ENCODE data around the gene DHRS4L2. TPM values are rescaled to one million over a fixed set of nuclear protein-coding genes. Genes with fewer than 3 reads are reported as not detected.
"Not testable (repeated sequence)": the region's sequence is repeated elsewhere in the genome, so short reads cannot be mapped to it uniquely, and the experiment has no call there.

Gene DHRS4L2
- total RNA-seq, 3 donors from 2014 or later, result 13.4 to 22.9 (median 16.8) TPM

DNA sequence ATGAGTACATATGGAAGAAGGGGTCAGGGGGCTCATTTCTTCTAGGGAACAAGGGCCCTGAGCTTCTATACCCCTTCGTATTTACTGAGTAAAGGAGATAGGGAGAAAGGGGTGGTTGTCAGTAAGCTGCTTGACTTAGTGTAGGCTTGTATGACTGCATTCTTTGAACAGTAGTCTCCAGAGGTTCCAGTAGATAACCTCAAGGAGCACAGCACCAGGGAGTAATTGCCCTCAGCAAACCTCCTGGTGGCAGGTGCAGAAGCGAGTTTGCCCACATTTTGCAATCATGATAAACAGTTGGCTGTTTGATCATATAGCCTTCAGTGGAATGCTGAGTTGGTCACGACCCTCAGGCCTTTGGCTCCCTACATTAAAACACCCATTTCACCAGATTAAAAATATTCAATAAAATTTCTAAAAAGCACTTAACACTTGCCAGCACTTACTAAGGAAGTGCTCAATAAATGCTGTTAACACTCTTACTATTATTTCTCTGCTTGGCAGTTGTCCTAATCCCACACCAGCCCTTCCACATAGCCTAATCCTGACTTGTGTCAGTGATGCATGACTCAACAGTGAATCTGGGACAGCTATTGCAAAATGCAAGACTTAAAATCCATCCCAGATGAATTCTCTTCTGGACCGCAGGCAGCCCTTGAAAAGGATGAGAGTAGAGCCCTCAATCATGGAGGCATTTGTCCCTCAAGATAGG, 3.7 kb upstream of the DHRS4L2 start:
- TF ChIP-seq POLR2AphosphoS5 (IDR thresholded peaks at IDR 0.05) (no peak), POLR2A (IDR thresholded peaks at IDR 0.05) (no peak)
- TF ChIP-seq, protein P1, sequence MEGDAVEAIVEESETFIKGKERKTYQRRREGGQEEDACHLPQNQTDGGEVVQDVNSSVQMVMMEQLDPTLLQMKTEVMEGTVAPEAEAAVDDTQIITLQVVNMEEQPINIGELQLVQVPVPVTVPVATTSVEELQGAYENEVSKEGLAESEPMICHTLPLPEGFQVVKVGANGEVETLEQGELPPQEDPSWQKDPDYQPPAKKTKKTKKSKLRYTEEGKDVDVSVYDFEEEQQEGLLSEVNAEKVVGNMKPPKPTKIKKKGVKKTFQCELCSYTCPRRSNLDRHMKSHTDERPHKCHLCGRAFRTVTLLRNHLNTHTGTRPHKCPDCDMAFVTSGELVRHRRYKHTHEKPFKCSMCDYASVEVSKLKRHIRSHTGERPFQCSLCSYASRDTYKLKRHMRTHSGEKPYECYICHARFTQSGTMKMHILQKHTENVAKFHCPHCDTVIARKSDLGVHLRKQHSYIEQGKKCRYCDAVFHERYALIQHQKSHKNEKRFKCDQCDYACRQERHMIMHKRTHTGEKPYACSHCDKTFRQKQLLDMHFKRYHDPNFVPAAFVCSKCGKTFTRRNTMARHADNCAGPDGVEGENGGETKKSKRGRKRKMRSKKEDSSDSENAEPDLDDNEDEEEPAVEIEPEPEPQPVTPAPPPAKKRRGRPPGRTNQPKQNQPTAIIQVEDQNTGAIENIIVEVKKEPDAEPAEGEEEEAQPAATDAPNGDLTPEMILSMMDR (IDR thresholded peaks at IDR 0.05), result no peak
- DNase-seq (ENCODE audit: low spot score in 2 of 2), result no peak
- intact Hi-C loops (cut with DNase I; ENCODE audit: low total_unique reads), result loop anchor here (10.0 kb wide), 1 partner anchor 50 kb away; no protein-coding TSS in a partner anchor

DNA sequence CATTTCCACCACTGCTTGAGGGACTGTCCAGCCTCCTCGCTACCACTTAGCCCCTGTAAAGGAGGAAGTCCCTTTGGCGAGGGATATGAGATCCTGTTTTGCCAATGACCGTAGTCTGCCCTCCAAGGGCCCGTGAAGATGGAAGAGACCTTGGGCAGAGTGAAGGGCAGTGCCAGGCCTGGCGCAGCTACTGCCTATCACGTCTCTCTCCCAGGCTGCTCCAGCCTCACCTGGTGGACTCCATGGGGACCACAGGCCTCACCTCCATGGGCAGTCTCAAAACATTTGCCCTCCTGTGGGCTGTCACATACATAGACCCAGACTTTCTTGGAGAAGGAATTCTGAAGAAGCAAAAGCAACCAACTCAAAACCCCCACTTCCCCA, 514 bp upstream of the DHRS4L2 start:
- not testable (repeated sequence) for H3K27me3 ChIP-seq; H3K36me3 ChIP-seq; DNase-seq (ENCODE audit: low spot score in 2 of 2); H3K4me1 ChIP-seq; H3K9me3 ChIP-seq
- intact Hi-C loops (cut with DNase I; ENCODE audit: low total_unique reads), result loop anchor here (10.0 kb wide), 1 partner anchor 47 kb away; no protein-coding TSS in a partner anchor
- Histone ChIP-seq H3K4me3 (peak overlapping the region in 2 of 3 donors; percentile 47 to 62), H3K27ac (peak overlapping the region; percentile 74 to 77)

More for the DNA sequence above, 3.7 kb upstream of the DHRS4L2 start:
- peak overlapping the region in 1 of 2 donors; percentile 70 for H3K27ac ChIP-seq
- H3K27me3 ChIP-seq, result no peaks in the 10 kb centered on the region
- no peak overlapping the region for H3K4me3 ChIP-seq
- no peaks in the 10 kb centered on the region for H3K36me3 ChIP-seq
- H3K4me1 ChIP-seq, result no peaks in the 10 kb centered on the region
- no peaks in the 10 kb centered on the region for H3K9me3 ChIP-seq

DNA sequence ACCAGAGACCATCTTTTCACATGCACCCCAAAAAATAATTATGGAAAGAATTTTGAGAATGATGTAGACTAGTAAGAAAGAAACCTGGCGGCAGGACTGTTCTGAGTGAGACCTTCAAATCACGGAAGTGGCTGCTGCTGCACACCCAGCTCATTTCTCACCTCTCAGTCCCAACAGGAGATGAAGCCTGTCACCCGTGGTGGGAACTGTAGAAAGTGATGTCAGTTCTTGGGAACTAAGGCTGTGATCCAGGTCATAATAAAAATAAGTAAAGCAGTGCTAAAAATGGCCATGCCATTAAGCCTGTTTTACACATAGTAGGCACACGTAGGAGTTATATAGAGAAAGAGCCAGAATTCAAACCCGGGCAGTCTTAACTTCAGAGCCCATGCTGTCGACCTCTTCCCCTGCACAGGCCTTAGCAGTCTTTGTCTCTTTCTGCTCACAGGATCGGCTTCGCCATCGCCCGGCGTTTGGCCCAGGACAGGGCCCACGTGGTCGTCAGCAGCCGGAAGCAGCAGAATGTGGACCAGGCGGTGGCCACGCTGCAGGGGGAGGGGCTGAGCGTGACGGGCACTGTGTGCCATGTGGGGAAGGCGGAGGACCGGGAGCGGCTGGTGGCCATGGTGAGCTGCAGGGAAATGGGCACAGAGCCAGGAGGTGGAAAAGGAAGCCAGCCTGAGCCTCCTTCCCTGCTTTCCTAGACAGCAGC, 1.2 kb downstream of the DHRS4L2 start:
- Histone ChIP-seq H3K4me3 (peak overlapping the region in 1 of 3 donors; percentile 9), H3K27ac (peak overlapping the region; percentile 25 to 40)
- H3K9me3 ChIP-seq, H3K27me3 ChIP-seq, H3K36me3 ChIP-seq, H3K4me1 ChIP-seq: not testable (repeated sequence)
- intact Hi-C loops (cut with DNase I; ENCODE audit: low total_unique reads), result loop anchor here (10.0 kb wide), 1 partner anchor 45 kb away; no protein-coding TSS in a partner anchor
- peak in 1 of 2 donors; percentile 56 for DNase-seq (ENCODE audit: low spot score in 2 of 2)

DNA sequence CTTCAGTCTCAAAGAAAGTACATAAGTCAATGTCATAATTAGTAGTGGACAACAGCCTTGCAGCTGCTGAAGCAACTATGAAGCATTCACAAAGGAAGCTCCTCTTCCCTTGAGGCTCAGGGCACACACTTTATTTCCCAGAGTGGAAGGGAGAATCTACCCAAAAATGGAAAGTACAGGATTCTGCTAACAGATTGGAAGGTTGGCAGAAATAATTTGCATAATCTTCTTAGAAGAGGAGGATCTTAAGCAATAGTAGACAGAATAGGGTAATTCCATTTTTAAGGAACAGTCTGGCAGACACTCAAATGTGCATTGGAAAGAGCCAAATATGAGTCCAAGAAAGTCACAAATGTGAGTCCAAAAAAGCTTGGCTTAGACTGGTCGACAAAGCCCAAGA, 2.2 kb downstream of the DHRS4L2 start:
- H3K27me3 ChIP-seq; H3K4me3 ChIP-seq; H3K9me3 ChIP-seq; H3K36me3 ChIP-seq; DNase-seq (ENCODE audit: low spot score in 2 of 2); H3K4me1 ChIP-seq; intact Hi-C loops (cut with DNase I; ENCODE audit: low total_unique reads); H3K27ac ChIP-seq: not testable (repeated sequence)

DNA sequence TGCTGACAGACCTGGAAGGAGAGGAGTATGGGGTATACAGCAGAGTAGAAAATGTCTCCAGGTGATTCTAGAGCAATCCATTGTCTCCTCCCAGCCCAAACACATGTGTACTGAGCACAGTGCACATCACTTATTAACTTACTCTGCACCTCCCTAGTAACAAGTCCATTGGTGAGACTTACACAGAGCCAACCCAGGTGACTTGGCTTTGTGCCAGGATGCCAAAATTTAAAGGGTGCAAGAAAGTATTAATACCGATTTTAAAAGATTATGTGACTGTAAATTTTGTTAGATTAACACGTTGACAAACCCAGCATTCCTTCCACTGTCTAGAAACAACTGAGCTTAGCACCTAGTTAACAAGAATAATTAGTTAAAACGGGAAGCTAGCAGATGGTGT, 4.3 kb downstream of the DHRS4L2 start:
- H3K9me3 ChIP-seq; H3K36me3 ChIP-seq; H3K4me3 ChIP-seq; H3K4me1 ChIP-seq; intact Hi-C loops (cut with DNase I; ENCODE audit: low total_unique reads); DNase-seq (ENCODE audit: low spot score in 2 of 2); H3K27me3 ChIP-seq; H3K27ac ChIP-seq: not testable (repeated sequence)

DNA sequence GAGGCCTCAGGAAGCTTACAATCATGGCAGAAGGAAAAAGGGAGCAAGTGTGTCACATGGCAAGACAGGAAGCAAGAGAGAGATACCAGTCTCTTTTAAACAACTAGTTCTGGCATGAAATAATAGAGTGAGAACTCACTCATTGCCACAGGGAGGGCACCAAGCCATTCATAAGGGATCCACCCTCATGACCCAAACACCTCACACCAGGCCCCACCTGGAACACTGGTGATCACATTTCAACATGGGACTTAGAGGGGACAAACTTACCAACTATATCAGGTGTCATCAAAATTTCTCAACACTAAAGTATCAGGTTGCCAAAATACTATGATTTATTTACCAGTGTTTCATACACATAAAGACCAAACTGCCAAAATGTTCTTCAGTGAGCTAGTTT, 7.3 kb downstream of the DHRS4L2 start:
- H3K4me3 ChIP-seq; H3K4me1 ChIP-seq; intact Hi-C loops (cut with DNase I; ENCODE audit: low total_unique reads); H3K9me3 ChIP-seq; H3K27me3 ChIP-seq; DNase-seq (ENCODE audit: low spot score in 2 of 2); H3K36me3 ChIP-seq; H3K27ac ChIP-seq: not testable (repeated sequence)

DNA sequence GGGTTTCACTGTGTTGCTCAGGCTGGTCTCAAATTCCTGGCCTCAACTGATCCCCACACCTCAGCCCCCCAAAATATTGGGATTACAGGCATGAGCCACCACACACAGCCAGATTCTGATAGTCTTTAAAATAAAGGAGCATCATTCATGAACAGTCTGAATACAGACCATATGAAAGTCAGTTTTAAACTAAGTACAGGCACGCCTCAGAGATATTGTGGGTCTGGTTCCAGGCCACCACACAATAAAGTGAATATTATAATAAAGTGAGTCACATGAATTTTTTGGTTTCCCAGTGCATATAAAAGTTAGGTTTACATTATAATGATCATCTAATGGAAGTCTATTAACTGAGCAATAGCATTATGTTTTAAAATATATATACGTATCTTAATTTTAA, 8.1 kb downstream of the DHRS4L2 start:
- H3K27ac ChIP-seq; H3K4me1 ChIP-seq; DNase-seq (ENCODE audit: low spot score in 2 of 2); H3K36me3 ChIP-seq; H3K27me3 ChIP-seq; H3K9me3 ChIP-seq; intact Hi-C loops (cut with DNase I; ENCODE audit: low total_unique reads); H3K4me3 ChIP-seq: not testable (repeated sequence)

DNA sequence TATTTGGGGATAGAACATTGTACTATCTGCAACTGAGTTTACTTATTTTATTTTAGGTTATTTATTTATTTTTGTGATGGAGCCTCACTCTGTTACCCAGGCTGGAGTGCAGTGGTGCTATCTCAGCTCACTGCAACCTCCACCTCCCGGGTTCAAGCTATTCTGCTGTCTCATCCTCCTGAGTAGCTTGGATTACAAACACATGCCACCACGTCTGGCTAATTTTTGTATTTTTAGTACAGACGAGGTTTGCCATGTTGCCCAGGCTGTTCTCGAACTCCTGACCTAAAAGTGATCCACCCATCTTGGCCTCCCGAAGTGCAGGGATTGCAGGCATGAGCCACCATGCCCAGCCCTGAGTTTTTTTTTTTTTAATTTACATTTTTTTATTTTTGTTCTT, 10.9 kb downstream of the DHRS4L2 start:
- intact Hi-C loops (cut with DNase I; ENCODE audit: low total_unique reads); DNase-seq (ENCODE audit: low spot score in 2 of 2); H3K4me3 ChIP-seq; H3K27me3 ChIP-seq; H3K4me1 ChIP-seq; H3K27ac ChIP-seq; H3K9me3 ChIP-seq; H3K36me3 ChIP-seq: not testable (repeated sequence)

DNA sequence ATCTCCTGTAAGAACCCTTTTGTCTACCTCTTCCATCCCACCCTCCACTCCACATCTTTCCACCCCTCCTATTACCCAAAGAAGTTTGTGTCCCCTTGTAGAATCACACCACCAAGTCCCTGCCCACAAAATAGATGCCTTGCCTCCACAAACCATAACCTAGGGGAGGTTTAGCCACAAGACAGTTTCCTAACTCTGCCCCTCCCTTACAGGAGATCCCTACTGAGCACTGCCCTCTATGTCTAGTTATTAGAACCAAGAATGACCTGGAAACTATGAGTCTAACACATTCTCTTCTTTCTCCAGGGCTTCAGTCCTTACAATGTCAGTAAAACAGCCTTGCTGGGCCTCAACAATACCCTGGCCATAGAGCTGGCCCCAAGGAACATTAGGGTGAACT, 12.3 kb downstream of the DHRS4L2 start:
- H3K4me3 ChIP-seq; H3K27ac ChIP-seq; intact Hi-C loops (cut with DNase I; ENCODE audit: low total_unique reads); H3K4me1 ChIP-seq; H3K27me3 ChIP-seq; H3K36me3 ChIP-seq; DNase-seq (ENCODE audit: low spot score in 2 of 2); H3K9me3 ChIP-seq: not testable (repeated sequence)

DNA sequence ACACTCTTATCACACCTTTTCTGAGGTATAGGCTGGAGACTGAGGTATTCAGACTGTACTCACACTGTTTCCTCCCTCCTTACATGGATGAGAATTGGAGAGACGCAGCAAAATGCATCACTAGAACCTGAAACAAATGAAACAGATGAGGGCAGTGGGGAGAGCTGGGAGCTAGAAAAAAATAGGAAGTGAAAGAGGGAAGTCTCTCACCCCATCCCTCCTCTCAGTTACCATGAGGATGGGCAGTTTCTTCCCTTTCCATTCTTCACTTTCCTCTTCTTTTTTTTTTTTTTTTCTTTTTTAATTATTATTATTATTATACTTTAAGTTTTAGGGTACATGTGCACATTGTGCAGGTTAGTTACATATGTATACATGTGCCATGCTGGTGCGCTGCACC, 12.9 kb downstream of the DHRS4L2 start:
- H3K27me3 ChIP-seq; H3K4me3 ChIP-seq; intact Hi-C loops (cut with DNase I; ENCODE audit: low total_unique reads); H3K9me3 ChIP-seq; H3K27ac ChIP-seq; DNase-seq (ENCODE audit: low spot score in 2 of 2); H3K4me1 ChIP-seq; H3K36me3 ChIP-seq: not testable (repeated sequence)

DNA sequence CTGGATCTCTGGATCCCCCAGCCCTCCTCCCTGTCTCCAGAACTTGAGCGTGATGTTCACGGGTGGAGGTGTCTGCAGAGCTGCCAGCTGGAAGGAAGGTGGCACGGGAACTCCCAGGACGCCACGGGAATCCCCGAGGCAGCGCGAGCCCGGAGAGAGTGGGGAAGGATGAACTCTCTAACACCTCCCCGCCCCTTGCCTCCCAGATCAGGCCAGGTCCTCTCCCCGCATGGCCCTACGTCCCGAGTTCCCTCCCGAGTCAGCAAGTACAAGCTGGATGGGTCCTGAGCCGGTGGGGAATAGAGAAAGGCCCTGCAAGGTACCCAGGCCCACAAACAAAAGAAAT, 17.7 kb downstream of the DHRS4L2 start:
- DNase-seq (ENCODE audit: low spot score in 2 of 2); intact Hi-C loops (cut with DNase I; ENCODE audit: low total_unique reads); H3K9me3 ChIP-seq; H3K27me3 ChIP-seq; H3K4me1 ChIP-seq; H3K36me3 ChIP-seq: not testable (repeated sequence)
- Histone ChIP-seq H3K27ac (peak overlapping the region in 1 of 2 donors; percentile 58), H3K4me3 (peak overlapping the region; percentile 22 to 61 (median 50))

DNA sequence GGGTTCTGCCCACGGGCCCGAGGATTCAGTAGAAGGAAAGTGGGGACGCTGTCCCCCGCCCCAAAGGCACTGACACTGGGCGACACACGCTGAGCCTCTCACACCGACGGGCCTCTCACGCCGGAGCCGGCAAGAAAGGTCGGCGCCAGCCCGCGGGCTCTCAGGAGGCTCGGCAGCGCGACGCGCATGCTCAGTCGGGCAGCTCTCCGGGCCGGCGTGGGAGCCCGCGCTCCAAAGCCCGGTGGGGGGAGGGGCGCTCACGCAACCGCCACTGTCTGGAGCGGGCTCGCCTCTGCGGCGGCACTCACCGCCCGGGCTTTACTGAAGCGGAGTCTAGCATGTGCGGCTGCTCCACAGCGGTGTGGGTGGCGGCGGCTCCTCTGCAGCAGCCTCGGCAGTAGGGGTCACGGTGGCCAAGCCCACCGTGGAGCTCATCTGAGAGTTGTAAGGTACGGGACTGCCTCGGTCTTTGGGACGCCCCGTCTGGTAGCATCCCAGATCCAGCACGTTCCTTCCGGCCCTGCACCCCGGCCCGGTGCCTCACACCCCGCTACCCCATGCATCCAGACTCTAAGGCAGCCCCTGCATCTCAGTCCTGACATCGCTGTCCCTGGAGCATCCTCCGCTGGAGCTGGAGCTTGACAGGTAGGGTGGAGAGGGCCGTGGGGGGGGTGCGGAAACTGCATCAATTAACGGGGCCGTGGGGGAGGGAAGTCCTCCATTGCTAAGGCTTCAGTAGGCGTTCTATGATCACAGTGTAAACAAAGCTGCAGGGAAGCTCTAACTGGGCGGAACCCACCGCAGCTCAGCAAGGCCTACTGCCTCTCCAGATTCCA, 18.3 kb downstream of the DHRS4L2 start:
- H3K9me3 ChIP-seq; H3K4me1 ChIP-seq; H3K27me3 ChIP-seq; intact Hi-C loops (cut with DNase I; ENCODE audit: low total_unique reads); H3K36me3 ChIP-seq: not testable (repeated sequence)
- H3K4me3 ChIP-seq, result peak overlapping the region; percentile 22 to 61 (median 50)
- peak in 1 of 2 donors; percentile 64 for DNase-seq (ENCODE audit: low spot score in 2 of 2)
- peak overlapping the region in 1 of 2 donors; percentile 58 for H3K27ac ChIP-seq
